ENCODE data around the gene MIA2. TPM values are rescaled to one million over a fixed set of nuclear protein-coding genes. Genes with fewer than 3 reads are reported as not detected.
A peak's percentile ranks its signal among the peaks of the same experiment; 100 is the strongest.
"Not testable (repeated sequence)": the region's sequence is repeated elsewhere in the genome, so short reads cannot be mapped to it uniquely, and the experiment has no call there.

The MIA2 gene
- total RNA-seq, 1 donor: 21.6 TPM

GRCh38 chr14:39232554-39233415 lies 930 bp upstream of the MIA2 start:
- peak; percentile 89 for DNase-seq (ENCODE audit: low read depth)
- no peak overlapping the region for H3K4me3 ChIP-seq (ENCODE audit: low read depth, low read length)
- no peak for TF ChIP-seq CTCF (IDR thresholded peaks at IDR 0.05; ENCODE audit: insufficient read depth, low read depth, low read length)

- H3K4me3 ChIP-seq (ENCODE audit: low read depth, low read length); DNase-seq (ENCODE audit: low read depth): not testable (repeated sequence)
Measured at GRCh38 chr14:39234986-39235385, 1.3 kb downstream of the MIA2 start.

- DNase-seq (ENCODE audit: low read depth); H3K4me3 ChIP-seq (ENCODE audit: low read depth, low read length): not testable (repeated sequence)
Measured at GRCh38 chr14:39235466-39235865, 1.8 kb downstream of the MIA2 start.

GRCh38 chr14:39240769-39241168 lies 7.1 kb downstream of the MIA2 start:
- H3K4me3 ChIP-seq (ENCODE audit: low read depth, low read length): no peak overlapping the region
- TF ChIP-seq CTCF (IDR thresholded peaks at IDR 0.05; ENCODE audit: insufficient read depth, low read depth, low read length): no peak
- DNase-seq (ENCODE audit: low read depth): no peak

GRCh38 chr14:39241637-39242036 lies 7.9 kb downstream of the MIA2 start:
- H3K4me3 ChIP-seq (ENCODE audit: low read depth, low read length): no peak overlapping the region
- no peak for TF ChIP-seq CTCF (IDR thresholded peaks at IDR 0.05; ENCODE audit: insufficient read depth, low read depth, low read length)
- DNase-seq (ENCODE audit: low read depth): no peak

- no peak overlapping the region for H3K4me3 ChIP-seq (ENCODE audit: low read depth, low read length)
- no peak for TF ChIP-seq CTCF (IDR thresholded peaks at IDR 0.05; ENCODE audit: insufficient read depth, low read depth, low read length)
Measured at GRCh38 chr14:39243831-39244230, 10.1 kb downstream of the MIA2 start.

GRCh38 chr14:39246618-39247017 lies 12.9 kb downstream of the MIA2 start:
- TF ChIP-seq CTCF (IDR thresholded peaks at IDR 0.05; ENCODE audit: insufficient read depth, low read depth, low read length): no peak

More at GRCh38 chr14:39243831-39244230, 10.1 kb downstream of the MIA2 start:
- DNase-seq (ENCODE audit: low read depth): no peak

GRCh38 chr14:39247256-39247655 lies 13.5 kb downstream of the MIA2 start:
- H3K4me3 ChIP-seq (ENCODE audit: low read depth, low read length): no peak overlapping the region
- no peak for TF ChIP-seq CTCF (IDR thresholded peaks at IDR 0.05; ENCODE audit: insufficient read depth, low read depth, low read length)
- peak; percentile 59 for DNase-seq (ENCODE audit: low read depth)

More at GRCh38 chr14:39246618-39247017, 12.9 kb downstream of the MIA2 start:
- no peak overlapping the region for H3K4me3 ChIP-seq (ENCODE audit: low read depth, low read length)
- no peak for DNase-seq (ENCODE audit: low read depth)

Data from fibroblast of villous mesenchyme (primary cell).